Tracheal epithelial cell (primary cell): Measurements from ENCODE around the gene PTOV1. TPM values are rescaled to one million over a fixed set of nuclear protein-coding genes. Genes with fewer than 3 reads are reported as not detected.

Source experiments
- total RNA-seq: library from RNA; depleted of rRNA; stranded (reverse); fragments of >200 nt; gene quantifications from 2 replicates; pipeline ENCODE4 v1.2.1, GENCODE V29; 2014

The PTOV1 gene
- total RNA-seq, result 24.7 and 38.1 TPM in 2 replicates

GRCh38 chr19:49850487-49851342, at the start of gene PTOV1:
TSS of gene PTOV1 (plus strand) at chr19:49851159.

GRCh38 chr19:49812997-49813861, 37.7 kb upstream of the PTOV1 start, which contains the start of gene FUZ:
TSS of gene FUZ (minus strand) at chr19:49813292. CDS start at chr19:49813106, 186 bp downstream.

GRCh38 chr19:49817964-49818648, 32.9 kb upstream of the PTOV1 start, which contains the start of gene MED25:
TSS of gene MED25 (plus strand) at chr19:49818289. CDS start at chr19:49818342, 53 bp downstream.

GRCh38 chr19:49866933-49867782, 16.2 kb downstream of the PTOV1 start, which contains the start of gene PNKP:
TSS of gene PNKP (minus strand) at chr19:49867576. CDS start at chr19:49867204, 372 bp downstream.

GRCh38 chr19:49877020-49877878, 26.3 kb downstream of the PTOV1 start, which contains the start of the genes AKT1S1 and TBC1D17:
TSS of gene AKT1S1 (minus strand) at chr19:49877355. CDS start at chr19:49873295, 4,060 bp downstream.
TSS of gene TBC1D17 (plus strand) at chr19:49877702. CDS start at chr19:49877724, 22 bp downstream.

GRCh38 chr19:49896863-49897621, 46.1 kb downstream of the PTOV1 start, which contains the start of gene IL4I1:
TSS of gene IL4I1 (minus strand) at chr19:49896887. CDS start at chr19:49896160, 727 bp downstream.

Other genes with a start within 250 kb of the PTOV1 start
- gene RRAS, start 211.0 kb upstream of the PTOV1 start, total RNA-seq, result 22.8 and 34.9 TPM in 2 replicates
- 14.2 and 16.4 TPM in 2 replicates for gene SCAF1, start 208.9 kb upstream of the PTOV1 start, total RNA-seq
- gene IRF3, start 185.3 kb upstream of the PTOV1 start, total RNA-seq, result 98.1 and 111 TPM in 2 replicates
- gene BCL2L12, start 185.2 kb upstream of the PTOV1 start, total RNA-seq, result 2.4 and 3.8 TPM in 2 replicates
- 264 and 577 TPM in 2 replicates for gene PRMT1, start 173.9 kb upstream of the PTOV1 start, total RNA-seq
- gene ADM5, start 161.6 kb upstream of the PTOV1 start, total RNA-seq, result 0.64 and 0.72 TPM in 2 replicates
- 1.4 and 1.9 TPM in 2 replicates for gene CPT1C, start 160.0 kb upstream of the PTOV1 start, total RNA-seq
- not detected in 2 replicates for gene TSKS, start 87.9 kb upstream of the PTOV1 start, total RNA-seq
- 39.2 and 39.5 TPM in 2 replicates for gene AP2A1, start 84.2 kb upstream of the PTOV1 start, total RNA-seq
- gene FUZ, start 37.9 kb upstream of the PTOV1 start, total RNA-seq, result 8.5 and 22.9 TPM in 2 replicates
- gene MED25, start 32.9 kb upstream of the PTOV1 start, total RNA-seq, result 14.0 and 15.6 TPM in 2 replicates
- gene PNKP, start 16.4 kb downstream of the PTOV1 start, total RNA-seq, result 31.5 and 34.7 TPM in 2 replicates
- 2.8 and 5.3 TPM in 2 replicates for gene AKT1S1, start 26.2 kb downstream of the PTOV1 start, total RNA-seq
- gene TBC1D17, start 26.5 kb downstream of the PTOV1 start, total RNA-seq, result 3.4 and 3.9 TPM in 2 replicates
- 0.21 and 4.8 TPM in 2 replicates for gene IL4I1, start 45.7 kb downstream of the PTOV1 start, total RNA-seq
- gene ATF5, start 78.0 kb downstream of the PTOV1 start, total RNA-seq, result 1.3 and 3.4 TPM in 2 replicates
- gene NUP62, start 78.3 kb downstream of the PTOV1 start, total RNA-seq, result 19.8 and 20.2 TPM in 2 replicates
- not detected in 2 replicates for gene SIGLEC11, start 110.0 kb downstream of the PTOV1 start, total RNA-seq
- 19.8 and 21.3 TPM in 2 replicates for gene VRK3, start 174.2 kb downstream of the PTOV1 start, total RNA-seq
- 4.6 and 11.7 TPM in 2 replicates for gene ZNF473, start 174.8 kb downstream of the PTOV1 start, total RNA-seq